ENCODE results near the gene BBS2.

Gene BBS2

GRCh38 chr16:56478281-56479049, 41.4 kb downstream of the BBS2 start:
- no peak for DNase-seq (ENCODE audit: low read depth in 2 of 2, low spot score in 1 of 2)

GRCh38 chr16:56477096-56477878, 42.5 kb downstream of the BBS2 start:
- no peak for DNase-seq (ENCODE audit: low read depth in 2 of 2, low spot score in 1 of 2)

- DNase-seq (ENCODE audit: low read depth in 2 of 2, low spot score in 1 of 2), result no peak
Measured at GRCh38 chr16:56475201-56475600, 44.6 kb downstream of the BBS2 start.

GRCh38 chr16:56470666-56471065, 49.2 kb downstream of the BBS2 start:
- no peak for DNase-seq (ENCODE audit: low read depth in 2 of 2, low spot score in 1 of 2)

- DNase-seq (ENCODE audit: low read depth in 2 of 2, low spot score in 1 of 2), result no peak
Measured at GRCh38 chr16:56470232-56470631, 49.6 kb downstream of the BBS2 start.

- no peak for DNase-seq (ENCODE audit: low read depth in 2 of 2, low spot score in 1 of 2)
Measured at GRCh38 chr16:56469748-56470147, 50.1 kb downstream of the BBS2 start.

- no peak for DNase-seq (ENCODE audit: low read depth in 2 of 2, low spot score in 1 of 2)
Measured at GRCh38 chr16:56468800-56469199, 51.0 kb downstream of the BBS2 start.

GRCh38 chr16:56466344-56466743, 53.5 kb downstream of the BBS2 start:
- DNase-seq (ENCODE audit: low read depth in 2 of 2, low spot score in 1 of 2), result no peak

GRCh38 chr16:56463153-56463552, 56.7 kb downstream of the BBS2 start:
- no peak for DNase-seq (ENCODE audit: low read depth in 2 of 2, low spot score in 1 of 2)

GRCh38 chr16:56462064-56462796, 57.6 kb downstream of the BBS2 start:
- no peak for DNase-seq (ENCODE audit: low read depth in 2 of 2, low spot score in 1 of 2)

GRCh38 chr16:56460101-56460500, 59.7 kb downstream of the BBS2 start:
- DNase-seq (ENCODE audit: low read depth in 2 of 2, low spot score in 1 of 2), result no peak

GRCh38 chr16:56457927-56458470, 61.8 kb downstream of the BBS2 start:
- no peak for DNase-seq (ENCODE audit: low read depth in 2 of 2, low spot score in 1 of 2)

- no peak for DNase-seq (ENCODE audit: low read depth in 2 of 2, low spot score in 1 of 2)
Measured at GRCh38 chr16:56451753-56452689, 67.8 kb downstream of the BBS2 start.

- peak; percentile 62 to 83 for DNase-seq (ENCODE audit: low read depth in 2 of 2, low spot score in 1 of 2)
Measured at GRCh38 chr16:56450986-56451752, 68.7 kb downstream of the BBS2 start, which contains the start of the genes NUDT21 and OGFOD1. Gene NUDT21 (minus strand): TSS chr16:56451332. CDS start chr16:56451202, 130 bp downstream. Gene OGFOD1 (plus strand): TSS chr16:56451554. CDS start chr16:56451613, 59 bp downstream.

- no peak for DNase-seq (ENCODE audit: low read depth in 2 of 2, low spot score in 1 of 2)
Measured at GRCh38 chr16:56450275-56450985, 69.4 kb downstream of the BBS2 start.

GRCh38 chr16:56448005-56448404, 71.8 kb downstream of the BBS2 start:
- DNase-seq (ENCODE audit: low read depth in 2 of 2, low spot score in 1 of 2), result no peak

- no peak for DNase-seq (ENCODE audit: low read depth in 2 of 2, low spot score in 1 of 2)
Measured at GRCh38 chr16:56447286-56447685, 72.5 kb downstream of the BBS2 start.

- no peak for DNase-seq (ENCODE audit: low read depth in 2 of 2, low spot score in 1 of 2)
Measured at GRCh38 chr16:56438038-56438437, 81.8 kb downstream of the BBS2 start.

- DNase-seq (ENCODE audit: low read depth in 2 of 2, low spot score in 1 of 2), result no peak
Measured at GRCh38 chr16:56436258-56436657, 83.6 kb downstream of the BBS2 start.
